Astrocyte (in vitro differentiated cells and primary cell): ENCODE data around the gene CADPS. TPM values are rescaled to one million over a fixed set of nuclear protein-coding genes. Genes with fewer than 3 reads are reported as not detected.

Experiments
- DNase-seq: peaks from one replicate; pipeline ENCODE4 v3.0.0-alpha.2; 2010; ENCODE audit warnings: low read depth
- FAIRE-seq: peaks from 2 replicates; lab custom pipeline; 2011; peaks lifted over from hg19 to GRCh38; lab: Jason Lieb, UNC
- H2AFZ ChIP-seq: 2 replicates; pipeline ENCODE4 v1.6.0; 2012; ENCODE audit warnings: low read depth, low read length, inconsistent platforms
- H3K27ac ChIP-seq: 2 replicates; pipeline ENCODE4 v1.5.1; 2011; ENCODE audit warnings: low read depth, low read length, inconsistent platforms
- H3K27me3 ChIP-seq: 2 replicates; pipeline ENCODE4 v1.6.0; 2011; ENCODE audit warnings: low read length, inconsistent platforms; ENCODE audit not compliant: insufficient read depth
- H3K36me3 ChIP-seq: 2 replicates; pipeline ENCODE4 v1.5.1; 2011; ENCODE audit warnings: low read length, inconsistent platforms; ENCODE audit not compliant: insufficient read depth
- H3K4me1 ChIP-seq: 2 replicates; pipeline ENCODE4 v1.5.1; 2011; ENCODE audit warnings: low read length, inconsistent platforms; ENCODE audit not compliant: insufficient read depth
- H3K4me2 ChIP-seq: 2 replicates; pipeline ENCODE4 v1.6.0; 2012; ENCODE audit warnings: low read length, inconsistent platforms
- H3K4me3 ChIP-seq: 2 replicates; pipeline ENCODE4 v1.5.1; 2011; ENCODE audit warnings: low read depth, mild to moderate bottlenecking, low read length, inconsistent platforms; ENCODE audit not compliant: insufficient read depth
- H3K79me2 ChIP-seq: 2 replicates; pipeline ENCODE4 v1.6.0; 2012; ENCODE audit warnings: mild to moderate bottlenecking, low read length, inconsistent platforms; ENCODE audit not compliant: insufficient read depth
- H3K9ac ChIP-seq: 2 replicates; pipeline ENCODE4 v1.6.0; 2012; ENCODE audit warnings: mild to moderate bottlenecking, low read length, inconsistent platforms
- H3K9me3 ChIP-seq: 2 replicates; pipeline ENCODE4 v1.5.1; 2012; ENCODE audit warnings: low read depth, mild to moderate bottlenecking, low read length, inconsistent platforms; ENCODE audit not compliant: insufficient read depth
- H4K20me1 ChIP-seq: 2 replicates; pipeline ENCODE4 v1.6.0; 2012; ENCODE audit warnings: low read length, inconsistent platforms; ENCODE audit not compliant: insufficient read depth
- H3K27ac Mint-ChIP-seq: one replicate; pipeline ENCODE4 v1.8.0; 2021; ENCODE audit warnings: mild to moderate bottlenecking, mixed read lengths; ENCODE audit not compliant: unreplicated experiment
- H3K27me3 Mint-ChIP-seq: one replicate; pipeline ENCODE4 v1.8.0; 2021; ENCODE audit warnings: low read depth, mixed read lengths; ENCODE audit not compliant: unreplicated experiment
- H3K36me3 Mint-ChIP-seq: one replicate; pipeline ENCODE4 v1.8.0; 2021; ENCODE audit warnings: low read depth, mixed read lengths; ENCODE audit not compliant: unreplicated experiment
- H3K4me1 Mint-ChIP-seq: one replicate; pipeline ENCODE4 v1.8.0; 2021; ENCODE audit warnings: low read depth, mixed read lengths; ENCODE audit not compliant: unreplicated experiment
- H3K4me3 Mint-ChIP-seq: one replicate; pipeline ENCODE4 v1.8.0; 2021; ENCODE audit warnings: mild to moderate bottlenecking, moderate library complexity, mixed read lengths; ENCODE audit not compliant: unreplicated experiment
- H3K9me3 Mint-ChIP-seq: one replicate; pipeline ENCODE4 v1.8.0; 2021; ENCODE audit warnings: mild to moderate bottlenecking, mixed read lengths; ENCODE audit not compliant: unreplicated experiment
- CTCF ChIP-seq: IDR thresholded peaks from 2 replicates; pipeline ENCODE4 v1.5.1; 2011; ENCODE audit warnings: low read depth, mild to moderate bottlenecking, inconsistent platforms, low read length, moderate library complexity; ENCODE audit not compliant: insufficient read depth
- EZH2 ChIP-seq: IDR thresholded peaks from 2 replicates; pipeline ENCODE4 v1.6.1; 2012; ENCODE audit warnings: mild to moderate bottlenecking, low read length, inconsistent platforms; ENCODE audit not compliant: insufficient read depth
- total RNA-seq: library from RNA; stranded (reverse); gene quantifications from 2 replicates; pipeline ENCODE4 v1.2.1, GENCODE V29; 2021

CADPS gene
- total RNA-seq, 1 donor from 2014 or later = 5.4 TPM

GRCh38 chr3:62699728-62700127 lies 175.5 kb downstream of the CADPS start:
- H3K4me1 Mint-ChIP-seq = peaks cover 14% of the 10 kb centered on the region
- DNase-seq = no peak
- H3K9ac ChIP-seq = no peak overlapping the region
- H3K9me3 Mint-ChIP-seq = no peaks in the 10 kb centered on the region
- H3K27me3 Mint-ChIP-seq = no peaks in the 10 kb centered on the region
- no peaks in the 10 kb centered on the region for H3K36me3 Mint-ChIP-seq
- H3K27me3 ChIP-seq = no peaks in the 10 kb centered on the region
- FAIRE-seq = no peak
- no peak overlapping the region for H2AFZ ChIP-seq
- no peaks in the 10 kb centered on the region for H4K20me1 ChIP-seq
- H3K27ac ChIP-seq = no peak overlapping the region
- H3K4me1 ChIP-seq = no peaks in the 10 kb centered on the region
- no peak overlapping the region for H3K27ac Mint-ChIP-seq
- no peak for TF ChIP-seq CTCF
- no peak for TF ChIP-seq EZH2
- H3K79me2 ChIP-seq = no peaks in the 10 kb centered on the region
- H3K9me3 ChIP-seq = no peaks in the 10 kb centered on the region
- no peak overlapping the region for H3K4me3 Mint-ChIP-seq
- no peaks in the 10 kb centered on the region for H3K36me3 ChIP-seq
- no peak overlapping the region for H3K4me3 ChIP-seq
- no peak overlapping the region for H3K4me2 ChIP-seq

- H3K9me3 ChIP-seq = no peaks in the 10 kb centered on the region
- H3K4me1 ChIP-seq = no peaks in the 10 kb centered on the region
- DNase-seq (no peak), FAIRE-seq (no peak)
- Mint-ChIP-seq H3K4me3 (no peak overlapping the region), H3K36me3 (no peaks in the 10 kb centered on the region), H3K27ac (no peak overlapping the region), H3K9me3 (no peaks in the 10 kb centered on the region), H3K27me3 (no peaks in the 10 kb centered on the region), H3K4me1 (no peaks in the 10 kb centered on the region)
- H3K4me3 ChIP-seq = no peak overlapping the region
- no peak for TF ChIP-seq EZH2
- no peak for TF ChIP-seq CTCF
- no peak overlapping the region for H3K4me2 ChIP-seq
- no peak overlapping the region for H3K27ac ChIP-seq
- H3K9ac ChIP-seq = no peak overlapping the region
- H2AFZ ChIP-seq = no peak overlapping the region
- H4K20me1 ChIP-seq = no peaks in the 10 kb centered on the region
- H3K79me2 ChIP-seq = no peaks in the 10 kb centered on the region
- H3K27me3 ChIP-seq = peaks cover 2% of the 10 kb centered on the region
- no peaks in the 10 kb centered on the region for H3K36me3 ChIP-seq
Measured at GRCh38 chr3:62696011-62696410, 179.2 kb downstream of the CADPS start.

- DNase-seq = no peak
- peaks cover 2% of the 10 kb centered on the region for H3K27me3 ChIP-seq
- Mint-ChIP-seq H3K36me3 (no peaks in the 10 kb centered on the region), H3K27ac (no peak overlapping the region), H3K4me1 (no peaks in the 10 kb centered on the region), H3K27me3 (no peaks in the 10 kb centered on the region), H3K9me3 (no peaks in the 10 kb centered on the region), H3K4me3 (no peak overlapping the region)
- H3K9me3 ChIP-seq = no peaks in the 10 kb centered on the region
- no peak overlapping the region for H3K27ac ChIP-seq
- H2AFZ ChIP-seq = no peak overlapping the region
- TF ChIP-seq CTCF (no peak), EZH2 (no peak)
- H3K79me2 ChIP-seq = no peaks in the 10 kb centered on the region
- H4K20me1 ChIP-seq = no peaks in the 10 kb centered on the region
- no peak for FAIRE-seq
- H3K9ac ChIP-seq = no peak overlapping the region
- no peak overlapping the region for H3K4me2 ChIP-seq
- no peak overlapping the region for H3K4me3 ChIP-seq
- no peaks in the 10 kb centered on the region for H3K4me1 ChIP-seq
- no peaks in the 10 kb centered on the region for H3K36me3 ChIP-seq
Measured at GRCh38 chr3:62688812-62689211, 186.4 kb downstream of the CADPS start.
